A549 (cell line): Measurements from ENCODE around the gene ACTA2.

Experiments
- EP300 ChIP-seq, 2 experiments: fragments of >200 bp; sonication (Bioruptor Twin); formaldehyde crosslinking; IDR thresholded peaks; 2 replicates in 1 of 2; 3 replicates in 1 of 2; pipeline ENCODE4 v1.6.1; 2016 to 2017
- GATA3 ChIP-seq: IDR thresholded peaks from 2 replicates; pipeline ENCODE4 v1.6.1; 2012; ENCODE audit warnings: borderline replicate concordance
- POLR2A ChIP-seq: IDR thresholded peaks from 2 replicates; pipeline ENCODE4 v1.6.1; 2012; ENCODE audit warnings: mild to moderate bottlenecking, low read length
- RAD21 ChIP-seq, 2 experiments: fragments of >200 bp in 1 of 2; sonication (Bioruptor Twin) in 1 of 2; formaldehyde crosslinking in 1 of 2; IDR thresholded peaks in 1 of 2; conservative IDR thresholded peaks in 1 of 2; 2 replicates in 1 of 2; 3 replicates in 1 of 2; pipeline ENCODE4 v1.6.1; 2012 to 2018; ENCODE audit warnings: inconsistent platforms in 1 of 2
- SMC3 ChIP-seq: fragments of >200 bp; sonication (Bioruptor Twin); formaldehyde crosslinking; IDR thresholded peaks from 3 replicates; pipeline ENCODE4 v1.6.1; 2018; ENCODE audit warnings: inconsistent platforms
- TP53 ChIP-seq: fragments of 250-450 bp; sonication (Bioruptor Pico); IDR thresholded peaks from 2 replicates; pipeline ENCODE4 v1.5.0; 2021; ENCODE audit warnings: mild to moderate bottlenecking, moderate library complexity
- TF ChIP-seq, protein P1 (sequence below): fragments of >200 bp; sonication (Bioruptor Twin); formaldehyde crosslinking; IDR thresholded peaks from 3 replicates; pipeline ENCODE4 v1.5.1; 2016
- TF ChIP-seq, protein P2 (sequence below): fragments of 200-600 bp; sonication (generic); IDR thresholded peaks from 2 replicates; pipeline ENCODE4 v1.6.1; 2016; ENCODE audit warnings: antibody characterized with exemption, mild to moderate bottlenecking, moderate library complexity

DNA sequence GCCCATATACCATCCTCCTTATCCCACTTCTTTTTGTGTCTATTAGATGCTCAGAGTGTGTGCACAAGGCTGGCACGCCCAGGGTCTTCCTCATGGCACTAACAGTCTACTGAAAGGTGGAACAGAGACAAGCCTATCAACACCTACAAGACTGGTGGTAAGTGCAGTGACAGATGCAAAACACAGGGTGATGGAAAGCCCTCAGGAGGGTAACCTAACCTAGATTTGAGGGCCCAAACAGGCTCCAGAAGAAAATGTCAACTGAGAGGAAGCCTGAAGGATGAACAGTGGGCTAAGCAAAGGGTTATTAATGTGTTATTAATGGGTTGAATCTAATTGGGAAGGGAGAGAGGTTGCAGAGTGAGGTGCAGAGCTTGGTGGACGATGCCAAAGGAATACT is 36.9 kb upstream of the ACTA2 start:
- TF ChIP-seq SMC3 (no peak), POLR2A (no peak), EP300 (IDR thresholded peaks at IDR 0.05) (no peak), RAD21 (conservative IDR thresholded peaks at IDR 0.05 in 1 of 2, IDR thresholded peaks at IDR 0.05 in 1 of 2) (no peak), TP53 (CRISPR knock-in tag) (no peak), GATA3 (no peak)
- TF ChIP-seq, protein P1, sequence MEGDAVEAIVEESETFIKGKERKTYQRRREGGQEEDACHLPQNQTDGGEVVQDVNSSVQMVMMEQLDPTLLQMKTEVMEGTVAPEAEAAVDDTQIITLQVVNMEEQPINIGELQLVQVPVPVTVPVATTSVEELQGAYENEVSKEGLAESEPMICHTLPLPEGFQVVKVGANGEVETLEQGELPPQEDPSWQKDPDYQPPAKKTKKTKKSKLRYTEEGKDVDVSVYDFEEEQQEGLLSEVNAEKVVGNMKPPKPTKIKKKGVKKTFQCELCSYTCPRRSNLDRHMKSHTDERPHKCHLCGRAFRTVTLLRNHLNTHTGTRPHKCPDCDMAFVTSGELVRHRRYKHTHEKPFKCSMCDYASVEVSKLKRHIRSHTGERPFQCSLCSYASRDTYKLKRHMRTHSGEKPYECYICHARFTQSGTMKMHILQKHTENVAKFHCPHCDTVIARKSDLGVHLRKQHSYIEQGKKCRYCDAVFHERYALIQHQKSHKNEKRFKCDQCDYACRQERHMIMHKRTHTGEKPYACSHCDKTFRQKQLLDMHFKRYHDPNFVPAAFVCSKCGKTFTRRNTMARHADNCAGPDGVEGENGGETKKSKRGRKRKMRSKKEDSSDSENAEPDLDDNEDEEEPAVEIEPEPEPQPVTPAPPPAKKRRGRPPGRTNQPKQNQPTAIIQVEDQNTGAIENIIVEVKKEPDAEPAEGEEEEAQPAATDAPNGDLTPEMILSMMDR: no peak
- TF ChIP-seq, protein P2, sequence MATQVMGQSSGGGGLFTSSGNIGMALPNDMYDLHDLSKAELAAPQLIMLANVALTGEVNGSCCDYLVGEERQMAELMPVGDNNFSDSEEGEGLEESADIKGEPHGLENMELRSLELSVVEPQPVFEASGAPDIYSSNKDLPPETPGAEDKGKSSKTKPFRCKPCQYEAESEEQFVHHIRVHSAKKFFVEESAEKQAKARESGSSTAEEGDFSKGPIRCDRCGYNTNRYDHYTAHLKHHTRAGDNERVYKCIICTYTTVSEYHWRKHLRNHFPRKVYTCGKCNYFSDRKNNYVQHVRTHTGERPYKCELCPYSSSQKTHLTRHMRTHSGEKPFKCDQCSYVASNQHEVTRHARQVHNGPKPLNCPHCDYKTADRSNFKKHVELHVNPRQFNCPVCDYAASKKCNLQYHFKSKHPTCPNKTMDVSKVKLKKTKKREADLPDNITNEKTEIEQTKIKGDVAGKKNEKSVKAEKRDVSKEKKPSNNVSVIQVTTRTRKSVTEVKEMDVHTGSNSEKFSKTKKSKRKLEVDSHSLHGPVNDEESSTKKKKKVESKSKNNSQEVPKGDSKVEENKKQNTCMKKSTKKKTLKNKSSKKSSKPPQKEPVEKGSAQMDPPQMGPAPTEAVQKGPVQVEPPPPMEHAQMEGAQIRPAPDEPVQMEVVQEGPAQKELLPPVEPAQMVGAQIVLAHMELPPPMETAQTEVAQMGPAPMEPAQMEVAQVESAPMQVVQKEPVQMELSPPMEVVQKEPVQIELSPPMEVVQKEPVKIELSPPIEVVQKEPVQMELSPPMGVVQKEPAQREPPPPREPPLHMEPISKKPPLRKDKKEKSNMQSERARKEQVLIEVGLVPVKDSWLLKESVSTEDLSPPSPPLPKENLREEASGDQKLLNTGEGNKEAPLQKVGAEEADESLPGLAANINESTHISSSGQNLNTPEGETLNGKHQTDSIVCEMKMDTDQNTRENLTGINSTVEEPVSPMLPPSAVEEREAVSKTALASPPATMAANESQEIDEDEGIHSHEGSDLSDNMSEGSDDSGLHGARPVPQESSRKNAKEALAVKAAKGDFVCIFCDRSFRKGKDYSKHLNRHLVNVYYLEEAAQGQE: no peak
